GM21367 (cell line): ENCODE data around the gene DAAM2.

Source experiments
- ATAC-seq: cut with Tn5 transposase; IDR thresholded peaks from one replicate; pipeline ENCODE4 v1.9.1; 2021; ENCODE audit not compliant: unreplicated experiment

DAAM2 gene

GRCh38 chr6:39816747-39817146 is 24.6 kb downstream of the DAAM2 start:
- no peak for ATAC-seq

GRCh38 chr6:39818695-39819094 is 26.5 kb downstream of the DAAM2 start:
- no peak for ATAC-seq

GRCh38 chr6:39819228-39819627 is 27.1 kb downstream of the DAAM2 start:
- no peak for ATAC-seq

DNA sequence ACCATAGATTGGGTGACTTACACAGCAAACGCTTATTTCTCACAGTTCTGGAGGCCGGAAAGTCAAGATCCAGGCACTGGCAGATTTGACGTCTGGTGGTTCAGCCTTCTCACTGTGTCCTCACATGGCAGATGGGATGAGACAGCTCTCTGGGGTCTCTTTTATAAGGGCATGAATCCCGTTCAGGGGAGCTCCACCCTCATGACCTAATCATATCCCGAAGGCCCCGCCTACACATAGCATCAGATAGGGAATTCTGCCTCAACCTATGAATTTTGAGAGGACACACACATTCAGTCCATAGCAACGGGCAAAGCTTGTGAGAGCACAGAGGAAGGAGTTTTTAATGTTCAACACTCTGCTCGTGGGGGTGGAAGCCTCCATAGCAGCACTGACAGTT is 27.5 kb downstream of the DAAM2 start:
- no peak for ATAC-seq

DNA sequence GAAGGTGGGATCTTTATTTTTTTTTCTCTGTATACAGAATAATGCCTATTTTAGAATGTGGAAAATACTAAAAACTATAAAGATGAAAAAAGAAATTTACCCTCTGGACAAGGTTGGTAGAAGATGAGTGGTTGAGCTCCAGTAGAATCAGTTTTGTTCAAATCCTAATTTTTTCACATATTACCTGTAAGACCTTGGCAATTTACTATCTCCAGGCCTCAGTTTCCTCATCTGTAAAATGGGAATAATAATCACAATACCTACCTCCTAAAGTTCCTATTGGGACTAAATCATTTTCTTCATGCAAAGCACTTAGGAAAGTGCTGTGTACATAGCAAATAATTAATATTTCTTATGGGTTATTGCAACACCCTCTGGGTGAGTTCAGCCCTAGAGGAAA is 28.4 kb downstream of the DAAM2 start:
- ATAC-seq = no peak

DNA sequence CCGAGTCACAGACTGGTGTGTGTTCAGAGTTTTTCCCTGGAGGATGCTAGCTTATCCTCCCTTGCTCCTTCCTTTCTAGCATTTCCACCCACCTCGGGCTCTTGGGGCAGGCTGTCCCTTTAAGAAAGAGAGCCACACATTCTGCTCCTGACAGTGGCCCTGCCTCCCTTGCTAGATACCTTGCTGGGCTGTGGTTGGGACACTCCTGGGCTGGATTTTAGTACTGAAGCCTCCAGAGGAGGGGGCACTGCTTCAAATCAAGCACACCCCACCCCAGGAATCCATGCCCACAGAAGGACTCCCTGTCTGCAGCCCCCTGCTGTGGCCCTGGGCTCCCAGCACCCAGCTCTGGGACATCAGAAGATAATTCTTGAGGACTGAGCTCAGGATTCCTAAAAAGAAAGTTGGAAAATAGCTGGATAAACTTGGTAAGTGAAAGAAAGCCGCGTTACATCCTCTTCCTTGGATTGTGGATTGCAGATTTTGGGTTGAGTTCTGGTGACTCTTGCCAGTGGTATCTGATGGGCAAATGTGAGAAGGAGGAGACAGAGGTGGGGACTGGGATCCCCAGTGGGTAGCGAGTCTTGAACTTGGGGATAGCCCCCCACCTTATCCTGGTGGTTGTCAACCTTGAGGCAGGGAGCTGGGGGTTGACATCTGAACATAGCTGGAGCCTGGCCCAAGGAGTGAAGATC is 29.0 kb downstream of the DAAM2 start:
- ATAC-seq = no peak

DNA sequence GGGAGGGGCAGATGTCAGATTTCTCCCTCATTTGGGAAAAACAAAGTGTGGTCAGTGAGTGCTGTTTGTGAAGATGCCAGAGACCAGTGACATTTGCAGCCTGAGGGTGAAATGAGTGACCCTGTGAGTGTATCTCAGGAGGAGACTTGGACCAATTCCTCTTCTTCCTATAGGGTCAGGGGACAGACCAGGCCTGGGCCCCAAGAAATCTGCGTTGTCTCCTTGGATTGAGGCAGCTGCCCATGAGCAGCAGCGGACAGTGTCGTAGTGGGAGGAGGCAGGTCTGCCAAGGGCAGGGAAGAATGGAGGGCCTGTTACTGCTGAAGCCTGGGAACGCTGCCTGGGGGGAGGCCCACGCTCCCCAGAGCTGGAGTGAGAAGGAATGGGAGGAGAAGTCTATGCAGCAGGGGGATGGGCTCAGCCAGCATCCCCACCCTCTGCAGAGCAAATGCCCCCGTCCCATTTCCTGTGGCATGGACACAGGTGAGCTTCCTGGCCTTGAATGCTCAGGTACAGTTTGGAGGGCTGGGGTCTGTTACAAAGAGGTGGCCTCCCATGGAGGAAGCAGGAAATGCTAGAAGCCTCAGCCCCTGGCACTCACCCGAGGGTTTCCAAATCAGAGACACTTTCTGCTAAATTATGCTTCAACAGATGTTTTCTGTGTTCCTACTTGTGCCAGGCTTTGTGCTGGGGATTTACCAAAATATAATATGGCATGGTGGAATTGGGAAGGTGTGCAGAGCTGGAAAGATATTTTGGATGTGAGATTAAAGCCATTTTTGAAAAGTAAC is 29.8 kb downstream of the DAAM2 start:
- no peak for ATAC-seq

DNA sequence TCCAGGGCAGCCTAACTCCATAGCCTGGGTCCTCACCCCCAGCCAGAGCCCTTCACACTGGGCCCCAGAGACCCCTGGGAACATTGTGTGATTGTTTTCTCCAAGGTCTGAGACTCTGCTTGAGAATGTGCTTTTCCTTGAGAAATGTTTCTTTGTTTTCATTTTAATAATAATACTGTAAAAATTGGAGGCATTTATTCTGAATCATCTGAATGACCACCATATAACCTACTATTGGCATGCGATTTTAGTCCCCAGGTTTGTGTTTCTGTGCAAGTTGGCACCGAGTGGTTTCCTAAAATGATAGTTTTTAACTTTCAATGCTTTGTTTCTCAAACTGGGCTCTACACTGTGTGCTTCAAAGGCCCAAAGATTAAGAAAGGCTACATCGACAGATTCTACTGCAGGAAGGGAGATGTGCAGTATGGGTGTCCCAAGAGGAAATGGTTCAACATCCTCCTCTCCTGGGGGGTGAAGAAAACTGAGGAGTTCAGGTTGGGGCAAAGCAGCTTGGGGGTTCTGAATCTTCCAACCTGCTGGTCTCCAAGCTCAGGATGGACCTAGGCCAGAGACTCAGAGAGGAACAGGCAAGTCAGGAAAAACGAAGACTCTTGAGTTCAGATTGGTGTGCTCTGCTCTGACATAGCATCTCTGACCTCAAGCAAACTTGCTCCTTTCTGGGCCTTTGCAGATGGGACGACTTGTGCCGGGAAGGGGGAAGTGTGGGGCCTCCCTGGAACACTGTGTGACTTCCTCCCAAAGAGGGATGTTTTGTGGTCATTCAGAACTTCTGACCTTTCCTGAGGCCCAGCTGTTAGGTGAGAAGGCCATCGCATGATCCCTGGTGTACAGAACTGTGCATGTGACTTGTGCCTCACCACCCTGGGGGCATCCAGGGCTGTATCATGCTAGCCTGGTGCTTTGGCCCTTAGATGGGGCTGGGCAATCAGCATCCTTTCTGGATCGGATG is 31.0 kb downstream of the DAAM2 start:
- ATAC-seq = no peak

DNA sequence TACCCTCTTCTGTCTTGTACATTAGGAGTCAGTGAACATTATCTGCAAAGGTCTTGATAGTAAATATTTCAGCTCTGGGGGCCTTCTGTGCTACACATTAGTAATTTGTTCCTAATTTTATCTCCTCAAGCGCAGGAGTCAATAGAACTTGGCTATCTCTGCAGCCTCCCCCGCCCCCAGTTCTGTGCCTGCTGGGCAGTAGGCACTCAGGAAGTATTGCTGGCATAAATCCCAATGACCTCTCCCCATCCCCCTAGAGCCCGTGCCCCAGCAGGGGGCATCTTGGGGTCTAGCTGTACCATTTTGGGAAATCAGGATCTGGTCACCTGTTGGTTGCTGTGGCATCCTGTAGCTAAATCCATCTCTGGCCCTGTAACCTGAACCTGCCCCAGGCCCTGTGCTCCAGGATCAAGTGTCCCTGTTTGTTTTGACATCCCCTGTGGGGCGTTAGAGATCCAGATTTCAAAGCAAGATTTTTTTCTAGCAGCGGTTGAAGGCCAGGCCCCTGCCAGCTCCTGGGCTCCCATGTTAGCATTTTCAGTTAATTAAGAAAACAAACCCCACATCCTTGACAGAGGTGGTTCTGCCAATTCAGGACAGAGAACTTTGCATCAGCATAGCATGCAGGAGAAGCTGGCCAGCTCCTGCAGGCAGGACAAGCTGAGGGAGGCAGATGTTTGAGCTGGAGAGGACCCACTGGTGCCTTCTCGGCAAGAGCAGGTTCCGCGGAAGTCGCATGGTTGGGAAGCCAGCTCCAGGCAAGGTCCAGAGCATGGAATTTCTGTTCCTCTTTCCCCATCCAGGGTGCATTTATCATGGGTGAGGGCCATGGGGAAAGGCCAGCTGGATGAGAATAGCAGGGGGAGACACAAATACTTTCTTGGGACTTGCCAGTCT is 32.1 kb downstream of the DAAM2 start:
- no peak for ATAC-seq

- no peak for ATAC-seq
Measured at GRCh38 chr6:39829331-39829730, 37.2 kb downstream of the DAAM2 start.

DNA sequence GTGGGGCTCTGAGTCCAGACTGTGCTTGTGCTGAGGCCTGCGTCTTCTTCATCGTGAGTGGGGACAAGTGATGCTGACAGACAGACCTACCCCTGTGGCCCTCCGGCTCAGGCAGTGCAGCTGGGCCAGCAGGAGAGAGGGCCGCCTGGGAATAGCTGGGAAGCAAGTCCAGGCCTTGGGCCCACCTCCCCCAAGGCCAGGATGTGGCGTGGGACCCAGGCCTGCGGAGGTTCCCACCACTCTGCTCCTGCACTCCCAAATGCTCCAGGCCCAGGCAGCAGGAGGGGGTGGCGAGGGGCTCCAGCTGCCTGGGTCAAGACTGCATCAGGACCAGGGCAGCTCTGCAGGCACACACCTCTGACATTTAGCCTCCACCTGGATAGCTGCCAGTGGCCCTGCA is 38.3 kb downstream of the DAAM2 start:
- no peak for ATAC-seq

- ATAC-seq = no peak
Measured at GRCh38 chr6:39831701-39832100, 39.5 kb downstream of the DAAM2 start.

DNA sequence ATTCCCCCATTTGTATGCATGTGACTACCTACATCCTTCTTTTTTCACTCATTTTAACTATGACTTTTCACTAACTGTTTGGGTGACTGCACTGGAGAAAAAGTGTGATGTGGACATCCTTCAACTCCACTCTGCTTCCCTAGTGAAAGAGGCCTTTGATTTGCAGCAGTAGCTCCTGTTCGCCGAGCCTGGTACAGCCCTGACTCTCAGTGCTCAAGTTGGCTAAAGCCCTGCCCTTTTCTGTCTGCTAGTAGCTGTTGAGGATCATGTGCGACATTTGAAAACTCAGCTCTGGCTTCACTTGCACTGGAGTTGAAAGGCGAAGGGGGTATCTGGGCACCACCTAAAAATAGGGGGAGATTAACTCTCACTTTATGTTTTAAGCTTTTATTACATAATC is 42.1 kb downstream of the DAAM2 start:
- no peak for ATAC-seq

GRCh38 chr6:39834866-39835265 is 42.7 kb downstream of the DAAM2 start:
- no peak for ATAC-seq

DNA sequence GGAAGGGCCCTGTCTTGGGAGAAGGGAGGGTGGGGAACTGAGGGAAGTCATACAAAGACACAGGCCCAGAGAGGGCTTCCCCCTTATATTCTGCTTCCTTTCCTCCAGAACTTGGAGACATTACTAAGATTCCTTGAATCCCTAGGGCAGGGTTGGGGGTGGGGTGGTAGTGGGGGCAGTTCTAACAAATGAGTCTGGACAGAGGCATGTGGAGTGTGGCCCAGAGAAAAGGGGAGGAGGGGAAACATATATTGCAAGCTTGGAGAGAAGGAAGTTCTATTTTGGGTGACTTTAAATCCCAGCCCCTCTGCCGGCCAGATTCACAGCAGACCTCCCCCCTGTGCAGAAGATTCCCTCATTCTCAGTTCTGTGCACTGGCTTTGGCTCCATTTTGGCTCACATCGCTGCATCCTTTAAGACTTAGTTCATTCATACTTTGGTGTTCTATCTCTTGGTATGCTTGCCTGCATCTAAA is 43.7 kb downstream of the DAAM2 start:
- no peak for ATAC-seq

DNA sequence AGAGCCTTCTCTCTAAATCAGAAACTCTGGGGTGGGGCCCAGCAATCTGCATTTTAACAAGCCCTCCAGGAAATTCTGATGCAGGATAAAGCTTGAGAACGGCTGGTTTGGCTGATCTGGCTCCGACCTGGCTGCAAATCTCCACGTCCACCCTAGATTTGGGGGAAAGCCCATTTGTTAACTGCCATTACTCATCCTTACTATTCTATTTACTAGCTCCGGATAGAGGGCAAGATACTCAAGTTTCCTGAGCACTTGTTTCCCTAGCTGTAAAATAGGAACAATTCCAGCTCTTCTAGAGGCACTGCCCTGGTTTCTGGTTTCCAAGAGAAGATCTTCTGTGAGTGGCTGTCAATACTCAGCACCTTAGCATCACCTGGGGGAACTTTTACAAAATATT is 44.4 kb downstream of the DAAM2 start:
- no peak for ATAC-seq

DNA sequence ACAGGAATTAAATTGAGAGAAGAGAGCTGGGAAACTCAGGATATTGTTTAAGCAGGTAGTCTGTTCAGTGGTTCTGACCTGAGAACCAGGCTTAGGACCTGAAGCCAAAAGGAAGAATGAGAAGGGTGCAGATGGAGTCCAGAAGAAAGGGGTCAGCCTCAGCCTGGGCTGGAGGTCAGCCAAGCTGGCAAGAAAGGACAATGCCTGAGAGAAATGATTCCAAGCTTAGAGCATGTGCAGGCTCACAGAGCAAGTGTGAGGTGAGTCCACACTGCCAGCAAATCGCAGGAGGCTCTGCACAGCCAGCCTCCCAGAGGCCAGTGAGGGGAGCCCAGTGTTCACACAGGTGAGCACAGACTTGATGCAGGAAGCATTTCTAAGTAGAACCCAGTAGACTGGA is 47.3 kb downstream of the DAAM2 start:
- no peak for ATAC-seq

DNA sequence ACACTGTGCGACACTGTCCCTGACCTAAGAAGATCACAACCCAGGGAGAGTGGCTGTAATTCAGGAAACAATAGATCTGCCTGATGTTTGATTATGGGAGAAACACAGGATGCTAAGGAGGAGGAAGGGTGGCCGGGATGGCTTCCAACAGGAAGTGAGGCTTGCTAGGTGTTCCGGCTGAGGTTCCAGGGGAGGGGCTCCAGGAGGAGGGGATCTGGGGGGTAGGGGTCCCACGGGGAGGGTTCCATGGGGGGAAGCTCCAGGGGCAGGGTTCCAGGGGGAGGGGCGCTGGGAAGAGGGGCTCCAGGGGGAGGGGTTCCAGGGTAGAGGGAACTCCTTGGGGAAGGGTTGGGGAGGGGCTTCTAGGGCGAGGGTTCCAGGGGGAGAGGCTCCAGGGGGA is 48.6 kb downstream of the DAAM2 start:
- no peak for ATAC-seq

GRCh38 chr6:39841291-39841690 is 49.1 kb downstream of the DAAM2 start:
- no peak for ATAC-seq

DNA sequence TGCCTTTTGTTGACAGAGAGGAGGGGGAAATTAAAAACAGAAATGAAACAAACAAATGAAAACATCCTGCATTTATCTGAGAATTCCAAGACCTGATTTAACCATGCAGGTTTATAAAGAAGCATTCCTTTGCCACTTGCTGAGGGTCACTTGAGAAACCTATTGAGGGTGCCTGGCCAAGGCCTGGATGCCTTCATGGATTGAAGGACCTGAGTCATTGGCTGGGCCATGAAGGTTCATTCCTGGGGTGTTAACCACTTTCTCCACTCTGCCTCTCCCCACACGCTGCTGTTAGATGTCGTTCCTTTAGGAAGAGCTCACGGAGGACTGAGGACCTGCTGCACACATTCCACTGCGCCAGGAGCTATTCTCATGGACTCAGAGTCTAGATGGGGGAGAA is 49.7 kb downstream of the DAAM2 start:
- no peak for ATAC-seq
